HFFc6 (cell line): ENCODE results near the gene TRIM71. TPM values are rescaled to one million over a fixed set of nuclear protein-coding genes. Genes with fewer than 3 reads are reported as not detected.

Experiments used
- DNase-seq: peaks from one replicate; pipeline ENCODE4 v3.0.0-alpha.2; 2018
- H3K27ac Mint-ChIP-seq: 2 replicates; pipeline ENCODE4 v1.8.0; 2020; ENCODE audit warnings: mild to moderate bottlenecking, mixed read lengths
- H3K27me3 Mint-ChIP-seq: 2 replicates; pipeline ENCODE4 v1.8.0; 2021; ENCODE audit warnings: mild to moderate bottlenecking, moderate library complexity, mixed read lengths; ENCODE audit not compliant: insufficient read depth
- H3K36me3 Mint-ChIP-seq: 2 replicates; pipeline ENCODE4 v1.8.0; 2021; ENCODE audit warnings: low read depth, mixed read lengths
- H3K4me1 Mint-ChIP-seq: 2 replicates; pipeline ENCODE4 v1.8.0; 2020; ENCODE audit warnings: low read depth, mixed read lengths
- H3K4me3 Mint-ChIP-seq: 2 replicates; pipeline ENCODE4 v1.8.0; 2020; ENCODE audit warnings: mild to moderate bottlenecking, moderate library complexity, mixed read lengths
- H3K9me3 Mint-ChIP-seq: 2 replicates; pipeline ENCODE4 v1.8.0; 2020; ENCODE audit warnings: mild to moderate bottlenecking, mixed read lengths
- total RNA-seq, 6 experiments: library from RNA; stranded (reverse); fragmentation: NEBNext Ultra II Directional; extraction: Animal tissue kit (Norgen Biotek cat#: 25700); gene quantifications; 2 replicates in 1 of 6; 3 replicates in 5 of 6; pipeline ENCODE4 v1.2.3, GENCODE V29; 2021
- TF ChIP-seq, protein P1 (sequence below): fragments of 200-600 bp; sonication (generic); IDR thresholded peaks from 2 replicates; pipeline ENCODE4 v1.5.0; 2021; ENCODE audit warnings: antibody characterized with exemption, mild to moderate bottlenecking

TRIM71 gene
- total RNA-seq, 6 experiments from 2014 or later: not detected

DNA sequence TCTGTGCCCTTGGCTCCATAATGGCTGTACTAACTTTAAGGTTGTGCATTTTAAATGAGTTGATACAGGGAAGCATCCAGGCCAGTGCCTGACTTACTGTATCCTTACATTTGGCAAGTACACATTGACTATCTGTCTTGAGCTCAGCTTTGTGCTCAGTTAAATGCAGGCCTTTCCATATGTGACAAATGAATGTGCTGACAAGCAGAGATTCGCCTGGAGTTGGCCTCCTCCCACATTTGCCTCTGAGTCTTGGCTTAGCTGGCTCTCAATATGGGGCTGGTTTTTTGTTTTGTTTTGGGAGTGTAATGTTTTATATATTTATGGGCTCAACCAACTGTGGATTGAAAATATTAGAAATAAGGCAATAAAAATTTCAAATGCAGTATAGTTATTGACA is 29.7 kb downstream of the TRIM71 start:
- no peaks in the 10 kb centered on the region for H3K9me3 Mint-ChIP-seq
- TF ChIP-seq, protein P1, sequence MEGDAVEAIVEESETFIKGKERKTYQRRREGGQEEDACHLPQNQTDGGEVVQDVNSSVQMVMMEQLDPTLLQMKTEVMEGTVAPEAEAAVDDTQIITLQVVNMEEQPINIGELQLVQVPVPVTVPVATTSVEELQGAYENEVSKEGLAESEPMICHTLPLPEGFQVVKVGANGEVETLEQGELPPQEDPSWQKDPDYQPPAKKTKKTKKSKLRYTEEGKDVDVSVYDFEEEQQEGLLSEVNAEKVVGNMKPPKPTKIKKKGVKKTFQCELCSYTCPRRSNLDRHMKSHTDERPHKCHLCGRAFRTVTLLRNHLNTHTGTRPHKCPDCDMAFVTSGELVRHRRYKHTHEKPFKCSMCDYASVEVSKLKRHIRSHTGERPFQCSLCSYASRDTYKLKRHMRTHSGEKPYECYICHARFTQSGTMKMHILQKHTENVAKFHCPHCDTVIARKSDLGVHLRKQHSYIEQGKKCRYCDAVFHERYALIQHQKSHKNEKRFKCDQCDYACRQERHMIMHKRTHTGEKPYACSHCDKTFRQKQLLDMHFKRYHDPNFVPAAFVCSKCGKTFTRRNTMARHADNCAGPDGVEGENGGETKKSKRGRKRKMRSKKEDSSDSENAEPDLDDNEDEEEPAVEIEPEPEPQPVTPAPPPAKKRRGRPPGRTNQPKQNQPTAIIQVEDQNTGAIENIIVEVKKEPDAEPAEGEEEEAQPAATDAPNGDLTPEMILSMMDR: no peak
- no peaks in the 10 kb centered on the region for H3K36me3 Mint-ChIP-seq
- H3K27ac Mint-ChIP-seq: no peak overlapping the region
- DNase-seq: no peak
- H3K27me3 Mint-ChIP-seq: peaks cover 29% of the 10 kb centered on the region
- no peak overlapping the region for H3K4me3 Mint-ChIP-seq
- peaks cover 7% of the 10 kb centered on the region; the same call in 1 of the 2 replicates for H3K4me1 Mint-ChIP-seq

GRCh38 chr3:32848215-32848614 is 30.4 kb downstream of the TRIM71 start:
- Mint-ChIP-seq H3K27ac (no peak overlapping the region), H3K4me1 (peaks cover 7% of the 10 kb centered on the region; the same call in 1 of the 2 replicates), H3K27me3 (peaks cover 25% of the 10 kb centered on the region), H3K4me3 (no peak overlapping the region), H3K9me3 (no peaks in the 10 kb centered on the region), H3K36me3 (no peaks in the 10 kb centered on the region)
- DNase-seq: no peak
- TF ChIP-seq, protein P1: no peak

GRCh38 chr3:32849046-32849445 is 31.2 kb downstream of the TRIM71 start:
- Mint-ChIP-seq H3K36me3 (no peaks in the 10 kb centered on the region), H3K4me3 (no peak overlapping the region), H3K27me3 (peaks cover 27% of the 10 kb centered on the region), H3K4me1 (peaks cover 7% of the 10 kb centered on the region; the same call in 1 of the 2 replicates), H3K9me3 (no peaks in the 10 kb centered on the region), H3K27ac (no peak overlapping the region)
- TF ChIP-seq, protein P1: no peak
- DNase-seq: no peak

DNA sequence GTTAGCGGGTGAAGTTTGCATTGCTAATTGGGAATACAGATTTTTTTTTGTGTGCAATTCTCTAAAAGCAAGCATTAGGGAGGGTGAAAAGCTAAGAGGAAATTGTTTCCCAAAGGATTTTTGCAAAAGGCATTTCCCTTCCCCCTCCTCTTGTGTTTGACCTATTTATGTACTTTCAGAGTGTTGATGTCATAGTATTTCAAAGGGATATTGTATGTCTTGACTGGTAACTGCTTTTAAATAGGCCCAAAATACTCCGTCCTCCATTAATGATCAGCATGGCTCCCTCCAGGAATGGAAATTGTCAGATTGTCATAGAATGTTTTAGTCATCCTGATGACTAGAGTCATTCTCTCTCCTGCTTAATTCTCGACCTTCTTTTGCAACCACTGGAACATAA is 32.4 kb downstream of the TRIM71 start:
- Mint-ChIP-seq H3K4me3 (no peak overlapping the region), H3K4me1 (peaks cover 7% of the 10 kb centered on the region; the same call in 1 of the 2 replicates), H3K36me3 (no peaks in the 10 kb centered on the region), H3K27me3 (peaks cover 18% of the 10 kb centered on the region), H3K27ac (no peak overlapping the region), H3K9me3 (no peaks in the 10 kb centered on the region)
- no peak for DNase-seq
- TF ChIP-seq, protein P1: no peak

DNA sequence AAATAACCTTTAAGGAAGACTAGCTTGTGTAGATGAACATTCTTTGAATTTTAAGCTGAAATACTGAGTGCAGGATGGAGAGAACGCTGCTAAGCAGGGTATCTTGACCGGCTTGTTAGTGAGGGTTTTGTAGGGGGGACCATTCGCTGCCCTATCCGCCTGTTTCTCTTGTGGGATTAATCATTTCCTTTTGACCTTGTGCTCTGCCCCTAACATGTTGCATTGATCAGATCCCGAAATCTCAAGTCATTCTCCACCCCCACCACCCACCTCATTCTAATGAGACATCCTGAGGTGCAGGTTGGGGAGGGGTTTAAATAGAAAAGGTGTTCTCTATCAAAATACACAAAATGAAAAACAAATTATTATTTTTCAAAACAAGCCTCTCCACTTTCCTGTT is 32.8 kb downstream of the TRIM71 start:
- peaks cover 18% of the 10 kb centered on the region for H3K27me3 Mint-ChIP-seq
- no peak overlapping the region for H3K4me3 Mint-ChIP-seq
- H3K36me3 Mint-ChIP-seq: no peaks in the 10 kb centered on the region
- TF ChIP-seq, protein P1: no peak
- peaks cover 7% of the 10 kb centered on the region; the same call in 1 of the 2 replicates for H3K4me1 Mint-ChIP-seq
- H3K9me3 Mint-ChIP-seq: no peaks in the 10 kb centered on the region
- no peak overlapping the region for H3K27ac Mint-ChIP-seq
- no peak for DNase-seq

GRCh38 chr3:32852146-32852545 is 34.3 kb downstream of the TRIM71 start:
- peaks cover 19% of the 10 kb centered on the region for H3K27me3 Mint-ChIP-seq
- no peak for DNase-seq
- H3K27ac Mint-ChIP-seq: no peak overlapping the region
- peaks cover 18% of the 10 kb centered on the region for H3K4me1 Mint-ChIP-seq
- TF ChIP-seq, protein P1: no peak
- H3K4me3 Mint-ChIP-seq: no peak overlapping the region
- H3K9me3 Mint-ChIP-seq: no peaks in the 10 kb centered on the region
- H3K36me3 Mint-ChIP-seq: no peaks in the 10 kb centered on the region
